HEK293T (cell line): ENCODE data around the gene EYS.

ENCODE experiments used
- ARNT ChIP-seq: fragments of 450-650 bp; IDR thresholded peaks from 2 replicates; pipeline ENCODE4 v1.6.1; 2017; ENCODE audit warnings: mild to moderate bottlenecking
- BHLHE40 ChIP-seq: fragments of 450-650 bp; IDR thresholded peaks from 2 replicates; pipeline ENCODE4 v1.6.1; 2016; ENCODE audit warnings: mild to moderate bottlenecking, moderate library complexity, borderline replicate concordance
- CTBP1 ChIP-seq: fragments of 450-650 bp; IDR thresholded peaks from 2 replicates; pipeline ENCODE4 v1.6.1; 2016; ENCODE audit warnings: borderline replicate concordance
- ELF4 ChIP-seq: fragments of 450-650 bp; IDR thresholded peaks from 2 replicates; pipeline ENCODE4 v1.6.1; 2017; ENCODE audit warnings: antibody characterized with exemption
- FOXA1 ChIP-seq: fragments of 450-650 bp; IDR thresholded peaks from 2 replicates; pipeline ENCODE4 v1.6.1; 2016; ENCODE audit warnings: mild to moderate bottlenecking
- FOXK2 ChIP-seq: fragments of 450-650 bp; IDR thresholded peaks from 2 replicates; pipeline ENCODE4 v1.6.1; 2016; ENCODE audit warnings: mild to moderate bottlenecking
- FOXM1 ChIP-seq: fragments of 450-650 bp; IDR thresholded peaks from 2 replicates; pipeline ENCODE4 v1.6.1; 2017; ENCODE audit warnings: mild to moderate bottlenecking, borderline replicate concordance
- SP1 ChIP-seq: fragments of 450-650 bp; IDR thresholded peaks from 2 replicates; pipeline ENCODE4 v1.6.1; 2017
- SUZ12 ChIP-seq: fragments of 450-650 bp; IDR thresholded peaks from 2 replicates; pipeline ENCODE4 v1.6.1; 2016; ENCODE audit warnings: mild to moderate bottlenecking
- TARDBP ChIP-seq: fragments of 450-650 bp; IDR thresholded peaks from 2 replicates; pipeline ENCODE4 v1.6.1; 2016
- TF ChIP-seq, protein P1 (sequence below): fragments of 450-650 bp; IDR thresholded peaks from 2 replicates; pipeline ENCODE4 v1.6.1; 2016

GRCh38 chr6:64920257-64920656, 786.8 kb downstream of the EYS start:
- TF ChIP-seq FOXK2 (no peak), FOXM1 (no peak), SP1 (no peak), TARDBP (no peak), ELF4 (no peak), BHLHE40 (no peak), FOXA1 (no peak), CTBP1 (no peak), ARNT (no peak), SUZ12 (no peak)
- TF ChIP-seq, protein P1, sequence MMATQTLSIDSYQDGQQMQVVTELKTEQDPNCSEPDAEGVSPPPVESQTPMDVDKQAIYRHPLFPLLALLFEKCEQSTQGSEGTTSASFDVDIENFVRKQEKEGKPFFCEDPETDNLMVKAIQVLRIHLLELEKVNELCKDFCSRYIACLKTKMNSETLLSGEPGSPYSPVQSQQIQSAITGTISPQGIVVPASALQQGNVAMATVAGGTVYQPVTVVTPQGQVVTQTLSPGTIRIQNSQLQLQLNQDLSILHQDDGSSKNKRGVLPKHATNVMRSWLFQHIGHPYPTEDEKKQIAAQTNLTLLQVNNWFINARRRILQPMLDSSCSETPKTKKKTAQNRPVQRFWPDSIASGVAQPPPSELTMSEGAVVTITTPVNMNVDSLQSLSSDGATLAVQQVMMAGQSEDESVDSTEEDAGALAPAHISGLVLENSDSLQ = no peak
